NCI-H128 (cell line): Measurements from ENCODE around the gene SLC25A2.
"Not testable (repeated sequence)": the region's sequence is repeated elsewhere in the genome, so short reads cannot be mapped to it uniquely, and the experiment has no call there.

Experiments used
- DNase-seq: peaks from one replicate; lab custom pipeline; 2025; ENCODE audit not compliant: unreplicated experiment; lab: John Stamatoyannopoulos, UW

The SLC25A2 gene

GRCh38 chr5:141316963-141317362, 13.1 kb upstream of the SLC25A2 start:
- DNase-seq: not testable (repeated sequence)

DNA sequence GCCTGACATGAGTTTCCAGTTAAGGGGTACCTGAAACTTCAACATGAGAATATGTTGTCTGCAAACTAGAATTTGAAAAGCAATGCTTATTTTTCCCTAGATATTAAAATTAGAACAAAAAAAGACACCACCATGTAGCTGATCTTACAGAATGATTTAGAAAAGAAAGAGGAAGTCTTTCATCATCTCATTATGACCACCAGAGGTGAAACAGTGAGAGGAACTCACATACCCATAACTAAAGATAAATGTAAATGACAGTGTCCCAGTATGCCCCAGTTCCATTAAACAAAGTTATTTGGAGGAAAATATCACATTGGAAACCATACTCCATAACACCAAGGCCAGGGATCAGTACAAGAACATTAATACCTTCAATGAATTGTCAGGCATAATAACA, 9.9 kb upstream of the SLC25A2 start:
- no peak for DNase-seq

GRCh38 chr5:141306630-141307029, 2.8 kb upstream of the SLC25A2 start:
- no peak for DNase-seq

GRCh38 chr5:141298376-141298775, 5.5 kb downstream of the SLC25A2 start:
- no peak for DNase-seq

DNA sequence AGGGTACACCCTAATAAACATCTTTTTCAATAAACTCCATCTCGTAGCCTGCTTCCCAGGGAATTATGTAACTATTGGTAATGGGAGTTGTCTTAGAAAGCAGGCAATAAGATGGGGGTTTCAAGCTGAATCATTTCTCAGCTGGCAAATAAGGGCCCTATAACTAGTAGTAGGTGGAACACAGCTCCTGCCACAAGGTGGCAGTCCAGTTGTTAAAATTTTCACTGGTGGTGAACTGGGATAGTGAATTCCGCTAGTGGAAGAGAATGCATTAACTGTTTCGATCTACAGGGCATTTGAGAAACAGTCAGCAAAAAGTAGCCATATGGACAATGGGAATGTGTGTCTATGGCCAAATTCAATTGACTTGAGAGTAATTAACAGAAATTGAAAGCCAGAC, 30.9 kb downstream of the SLC25A2 start:
- no peak for DNase-seq

DNA sequence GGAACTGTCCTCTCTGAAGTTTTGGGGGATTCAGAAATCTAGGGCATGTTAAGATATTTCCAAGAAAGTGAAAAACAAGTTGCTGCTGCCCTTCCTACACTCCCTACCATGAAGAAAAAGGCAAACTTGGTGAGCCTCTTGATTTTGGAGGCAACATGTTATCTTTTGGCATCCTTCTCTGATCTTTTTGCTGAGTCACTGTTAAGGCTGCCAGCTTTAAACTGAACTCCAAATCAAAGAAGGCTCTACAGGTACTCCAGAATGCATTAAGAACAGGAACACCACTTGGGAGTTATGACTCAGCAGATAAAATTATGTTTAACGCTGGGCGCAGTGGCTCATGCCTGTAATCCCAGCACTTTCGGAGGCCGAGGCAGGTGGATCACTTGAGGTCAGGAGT, 34.7 kb downstream of the SLC25A2 start:
- no peak for DNase-seq

DNA sequence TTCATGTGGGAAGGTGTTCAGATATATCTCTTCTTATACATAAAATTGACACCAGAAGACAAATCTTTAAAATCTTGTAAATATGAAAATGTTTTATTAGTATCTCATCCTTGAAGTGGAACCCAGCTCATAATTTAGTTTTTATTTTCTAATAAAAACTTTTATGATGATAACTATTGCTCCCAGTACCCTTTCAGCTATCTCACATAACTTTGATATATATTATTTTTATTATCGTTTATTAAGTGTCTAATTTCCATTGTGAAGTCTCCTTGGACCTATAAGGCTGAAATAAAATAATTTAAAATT, 42.7 kb downstream of the SLC25A2 start:
- no peak for DNase-seq

DNA sequence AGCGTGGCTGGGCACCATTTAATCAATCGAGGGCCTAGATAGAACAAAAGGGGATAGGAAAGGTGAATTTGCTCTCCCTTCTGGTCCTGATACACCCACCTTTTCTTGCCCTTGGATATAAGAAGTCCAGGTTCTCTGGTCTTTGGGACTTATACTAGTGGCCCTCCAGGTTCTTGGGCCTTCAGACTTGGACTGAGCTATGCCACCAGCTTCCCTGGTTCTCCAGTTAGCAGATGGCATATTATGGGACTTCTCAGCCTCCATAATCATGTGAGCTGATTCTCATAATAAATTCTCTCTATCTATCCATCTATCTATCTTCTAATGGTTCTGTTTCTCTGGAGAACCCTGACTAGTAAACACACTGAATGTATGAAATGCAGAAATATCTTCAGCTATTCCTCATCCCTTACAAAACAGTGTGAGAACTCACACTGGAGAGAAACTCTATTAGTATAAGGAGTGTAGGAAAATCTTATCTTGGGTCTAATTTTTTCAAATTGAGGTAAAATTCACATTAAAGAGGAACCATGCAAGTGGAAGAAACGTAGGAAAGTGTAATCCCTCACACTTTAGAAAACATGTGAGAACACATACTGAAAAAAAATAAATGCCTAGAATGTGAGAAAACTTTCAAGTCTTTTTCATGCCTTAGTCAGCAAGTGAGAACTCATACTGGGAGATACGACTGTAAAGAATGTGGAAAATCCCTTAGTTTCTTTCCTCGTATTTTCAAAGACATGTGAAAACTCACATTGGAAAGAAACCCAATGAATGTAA, 43.2 kb downstream of the SLC25A2 start:
- DNase-seq: no peak

GRCh38 chr5:141258948-141259347, 44.9 kb downstream of the SLC25A2 start:
- DNase-seq: no peak

DNA sequence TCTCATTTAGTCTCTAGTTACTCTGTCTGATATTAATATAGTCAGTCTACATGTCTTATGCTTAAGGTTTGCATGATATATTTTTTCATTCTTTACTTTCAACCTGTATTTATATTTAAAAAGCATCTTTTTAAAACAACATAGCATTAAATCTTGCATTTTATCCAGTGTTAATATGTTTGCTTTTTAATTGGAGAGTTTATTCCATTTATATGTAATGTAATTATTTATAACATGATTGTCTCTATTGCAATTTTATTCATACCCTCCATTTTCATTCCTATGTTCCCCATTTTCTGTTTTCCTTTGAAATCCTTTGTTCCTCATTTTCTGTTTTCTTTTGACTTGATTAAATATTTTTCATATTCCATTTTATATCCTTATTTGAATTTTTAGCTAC, 45.4 kb downstream of the SLC25A2 start:
- DNase-seq: no peak
